ENCODE results near the gene PCDH1.
"Not testable (repeated sequence)": the region's sequence is repeated elsewhere in the genome, so short reads cannot be mapped to it uniquely, and the experiment has no call there.

Gene PCDH1

GRCh38 chr5:141835928-141836670, 42.1 kb downstream of the PCDH1 start:
- no peak for DNase-seq (ENCODE audit: low spot score in 2 of 2)
- in situ Hi-C loops (cut with MboI; ENCODE audit: low sequenced_read_pairs) = no loop called here
- H3K9me3 ChIP-seq = no peaks in the 10 kb centered on the region
- H3K4me3 ChIP-seq = no peak overlapping the region
- H3K36me3 ChIP-seq (replicated peaks) = no peaks in the 10 kb centered on the region
- no peaks in the 10 kb centered on the region for H3K27me3 ChIP-seq (ENCODE audit: low read depth)
- H3K4me1 ChIP-seq = peaks cover 16% of the 10 kb centered on the region

- Histone ChIP-seq H3K9me3 (no peaks in the 10 kb centered on the region), H3K36me3 (replicated peaks) (no peaks in the 10 kb centered on the region), H3K4me3 (no peak overlapping the region), H3K4me1 (peaks cover 8% of the 10 kb centered on the region), H3K27me3 (ENCODE audit: low read depth) (0 out of 2 replicates have a peak, but pooled peaks cover 2% of the 10 kb centered on the region)
- in situ Hi-C loops (cut with MboI; ENCODE audit: low sequenced_read_pairs) = no loop called here
- DNase-seq (ENCODE audit: low spot score in 2 of 2) = no peak
Measured at GRCh38 chr5:141834331-141834730, 43.9 kb downstream of the PCDH1 start.

- Histone ChIP-seq H3K27me3 (ENCODE audit: low read depth) (0 out of 2 replicates have a peak, but pooled peaks cover 2% of the 10 kb centered on the region), H3K36me3 (replicated peaks) (no peaks in the 10 kb centered on the region), H3K4me1 (no peaks in the 10 kb centered on the region), H3K9me3 (no peaks in the 10 kb centered on the region), H3K4me3 (no peak overlapping the region)
- in situ Hi-C loops (cut with MboI; ENCODE audit: low sequenced_read_pairs) = no loop called here
- no peak for DNase-seq (ENCODE audit: low spot score in 2 of 2)
Measured at GRCh38 chr5:141832131-141832530, 46.1 kb downstream of the PCDH1 start.

- Histone ChIP-seq H3K4me3 (no peak overlapping the region), H3K36me3 (replicated peaks) (no peaks in the 10 kb centered on the region), H3K9me3 (no peaks in the 10 kb centered on the region), H3K4me1 (no peaks in the 10 kb centered on the region), H3K27me3 (ENCODE audit: low read depth) (0 out of 2 replicates have a peak, but pooled peaks cover 2% of the 10 kb centered on the region)
- in situ Hi-C loops (cut with MboI; ENCODE audit: low sequenced_read_pairs) = no loop called here
- no peak for DNase-seq (ENCODE audit: low spot score in 2 of 2)
Measured at GRCh38 chr5:141828162-141828561, 50.0 kb downstream of the PCDH1 start.

GRCh38 chr5:141826674-141827073, 51.5 kb downstream of the PCDH1 start:
- Histone ChIP-seq H3K27me3 (ENCODE audit: low read depth) (0 out of 2 replicates have a peak, but pooled peaks cover 2% of the 10 kb centered on the region), H3K4me3 (no peak overlapping the region), H3K4me1 (peaks cover under 1% of the 10 kb centered on the region; the same call in 1 of the 2 replicates), H3K9me3 (no peaks in the 10 kb centered on the region), H3K36me3 (replicated peaks) (no peaks in the 10 kb centered on the region)
- in situ Hi-C loops (cut with MboI; ENCODE audit: low sequenced_read_pairs) = no loop called here
- DNase-seq (ENCODE audit: low spot score in 2 of 2) = no peak

GRCh38 chr5:141825791-141826560, 52.2 kb downstream of the PCDH1 start:
- in situ Hi-C loops (cut with MboI; ENCODE audit: low sequenced_read_pairs) = no loop called here
- H3K36me3 ChIP-seq (replicated peaks) = no peaks in the 10 kb centered on the region
- peaks cover 3% of the 10 kb centered on the region; the same call in 1 of the 2 replicates for H3K4me1 ChIP-seq
- H3K27me3 ChIP-seq (ENCODE audit: low read depth) = 0 out of 2 replicates have a peak, but pooled peaks cover 2% of the 10 kb centered on the region
- no peaks in the 10 kb centered on the region for H3K9me3 ChIP-seq
- no peak overlapping the region for H3K4me3 ChIP-seq
- DNase-seq (ENCODE audit: low spot score in 2 of 2) = peak in 1 of 2 experiments; percentile 35

- in situ Hi-C loops (cut with MboI; ENCODE audit: low sequenced_read_pairs) = no loop called here
- Histone ChIP-seq H3K4me1 (peaks cover 3% of the 10 kb centered on the region; the same call in 1 of the 2 replicates), H3K9me3 (no peaks in the 10 kb centered on the region), H3K27me3 (ENCODE audit: low read depth) (no peaks in the 10 kb centered on the region), H3K36me3 (replicated peaks) (no peaks in the 10 kb centered on the region), H3K4me3 (no peak overlapping the region)
- no peak for DNase-seq (ENCODE audit: low spot score in 2 of 2)
Measured at GRCh38 chr5:141825241-141825671, 53.0 kb downstream of the PCDH1 start.

- in situ Hi-C loops (cut with MboI; ENCODE audit: low sequenced_read_pairs) = no loop called here
- Histone ChIP-seq H3K9me3 (no peaks in the 10 kb centered on the region), H3K4me1 (peaks cover 3% of the 10 kb centered on the region; the same call in 1 of the 2 replicates), H3K36me3 (replicated peaks) (no peaks in the 10 kb centered on the region), H3K4me3 (no peak overlapping the region), H3K27me3 (ENCODE audit: low read depth) (no peaks in the 10 kb centered on the region)
- DNase-seq (ENCODE audit: low spot score in 2 of 2) = no peak
Measured at GRCh38 chr5:141824717-141825116, 53.5 kb downstream of the PCDH1 start.

- DNase-seq (ENCODE audit: low spot score in 2 of 2) = no peak
- Histone ChIP-seq H3K4me3 (no peak overlapping the region), H3K9me3 (no peaks in the 10 kb centered on the region), H3K36me3 (replicated peaks) (no peaks in the 10 kb centered on the region), H3K4me1 (peaks cover 3% of the 10 kb centered on the region; the same call in 1 of the 2 replicates), H3K27me3 (ENCODE audit: low read depth) (no peaks in the 10 kb centered on the region)
- in situ Hi-C loops (cut with MboI; ENCODE audit: low sequenced_read_pairs) = no loop called here
Measured at GRCh38 chr5:141823056-141823455, 55.2 kb downstream of the PCDH1 start.

GRCh38 chr5:141822144-141822543, 56.1 kb downstream of the PCDH1 start:
- peaks cover 7% of the 10 kb centered on the region for H3K4me1 ChIP-seq
- no peaks in the 10 kb centered on the region for H3K36me3 ChIP-seq (replicated peaks)
- DNase-seq (ENCODE audit: low spot score in 2 of 2) = no peak
- in situ Hi-C loops (cut with MboI; ENCODE audit: low sequenced_read_pairs) = no loop called here
- 0 out of 2 replicates have a peak, but pooled peaks cover 2% of the 10 kb centered on the region for H3K9me3 ChIP-seq
- H3K27me3 ChIP-seq (ENCODE audit: low read depth) = no peaks in the 10 kb centered on the region
- no peak overlapping the region for H3K4me3 ChIP-seq

GRCh38 chr5:141821430-141821925, 56.7 kb downstream of the PCDH1 start:
- no peak overlapping the region for H3K4me3 ChIP-seq
- in situ Hi-C loops (cut with MboI; ENCODE audit: low sequenced_read_pairs) = no loop called here
- DNase-seq (ENCODE audit: low spot score in 2 of 2) = peak; percentile 37 to 39
- no peaks in the 10 kb centered on the region for H3K27me3 ChIP-seq (ENCODE audit: low read depth)
- H3K4me1 ChIP-seq = peaks cover 13% of the 10 kb centered on the region
- H3K9me3 ChIP-seq = 0 out of 2 replicates have a peak, but pooled peaks cover 2% of the 10 kb centered on the region
- H3K36me3 ChIP-seq (replicated peaks) = no peaks in the 10 kb centered on the region

- DNase-seq (ENCODE audit: low spot score in 2 of 2); H3K36me3 ChIP-seq (replicated peaks); H3K27me3 ChIP-seq (ENCODE audit: low read depth); H3K9me3 ChIP-seq; in situ Hi-C loops (cut with MboI; ENCODE audit: low sequenced_read_pairs); H3K4me3 ChIP-seq: not testable (repeated sequence)
- H3K4me1 ChIP-seq = peaks cover 17% of the 10 kb centered on the region
Measured at GRCh38 chr5:141820686-141821085, 57.5 kb downstream of the PCDH1 start.

- Histone ChIP-seq H3K9me3 (0 out of 2 replicates have a peak, but pooled peaks cover 2% of the 10 kb centered on the region), H3K27me3 (ENCODE audit: low read depth) (no peaks in the 10 kb centered on the region), H3K36me3 (replicated peaks) (no peaks in the 10 kb centered on the region), H3K4me1 (peaks cover 17% of the 10 kb centered on the region), H3K4me3 (no peak overlapping the region)
- in situ Hi-C loops (cut with MboI; ENCODE audit: low sequenced_read_pairs) = no loop called here
- DNase-seq (ENCODE audit: low spot score in 2 of 2) = no peak
Measured at GRCh38 chr5:141817631-141818030, 60.6 kb downstream of the PCDH1 start.
